CD8-positive, alpha-beta memory T cell (primary cell): ENCODE results near the gene RRP9. TPM values are rescaled to one million over a fixed set of nuclear protein-coding genes. Genes with fewer than 3 reads are reported as not detected.
A peak's percentile ranks its signal among the peaks of the same experiment; 100 is the strongest.

Experiments
- CTCF ChIA-PET: fragments of 350-600 bp; sonication (Branson Sonifier 250); formaldehyde crosslinking; loops from one replicate; lab custom pipeline; 2021; ENCODE audit warnings: antibody characterized with exemption; lab: Charles Lee
- POLR2A ChIA-PET: fragments of 350-600 bp; sonication (Branson Sonifier 250); formaldehyde crosslinking; loops from one replicate; lab custom pipeline; 2021; ENCODE audit warnings: antibody characterized with exemption; lab: Charles Lee
- DNase-seq, 5 donors: peaks; one replicate each; pipeline versions ENCODE4 v3.0.0 to v3.0.0-alpha.2; 2020 to 2022; ENCODE audit warnings: mixed read lengths in 1 of 5
- H3K27ac ChIP-seq: one replicate; pipeline ENCODE4 v1.7.0; 2013; ENCODE audit warnings: low read depth, mild to moderate bottlenecking, low read length, moderate library complexity
- H3K27me3 ChIP-seq: 2 replicates; pipeline ENCODE4 v1.7.0; 2013; ENCODE audit warnings: low read length, mild to moderate bottlenecking; ENCODE audit not compliant: insufficient read depth, poor library complexity, severe bottlenecking
- H3K36me3 ChIP-seq: 2 replicates; pipeline ENCODE4 v1.7.0; 2013; ENCODE audit warnings: mild to moderate bottlenecking, low read length, moderate library complexity; ENCODE audit not compliant: insufficient read depth
- H3K4me1 ChIP-seq: 2 replicates; pipeline ENCODE4 v1.7.0; 2013; ENCODE audit warnings: mild to moderate bottlenecking, low read length, moderate library complexity; ENCODE audit not compliant: insufficient read depth
- H3K4me3 ChIP-seq: 2 replicates; pipeline ENCODE4 v1.7.0; 2013; ENCODE audit warnings: mild to moderate bottlenecking, low read length
- H3K9me3 ChIP-seq: 2 replicates; pipeline ENCODE4 v1.7.0; 2013; ENCODE audit warnings: mild to moderate bottlenecking, low read length
- H3K27ac Mint-ChIP-seq, 8 donors: one replicate each; pipeline ENCODE4 v1.8.0; 2020 to 2021; ENCODE audit warnings: mixed read lengths in 8 of 8, mild to moderate bottlenecking in 6 of 8, inconsistent platforms in 3 of 8, moderate library complexity in 3 of 8
- H3K27me3 Mint-ChIP-seq, 2 donors: one replicate each; pipeline ENCODE4 v1.8.0; 2020 to 2021; ENCODE audit warnings: mixed read lengths in 2 of 2, mild to moderate bottlenecking in 1 of 2, moderate library complexity in 1 of 2
- H3K36me3 Mint-ChIP-seq, 3 donors: one replicate each; pipeline ENCODE4 v1.8.0; 2020 to 2021; ENCODE audit warnings: mixed read lengths in 3 of 3, inconsistent platforms in 1 of 3, mild to moderate bottlenecking in 1 of 3
- H3K4me1 Mint-ChIP-seq, 3 donors: one replicate each; pipeline ENCODE4 v1.8.0; 2020 to 2021; ENCODE audit warnings: mixed read lengths in 3 of 3, inconsistent platforms in 1 of 3, mild to moderate bottlenecking in 1 of 3
- H3K4me3 Mint-ChIP-seq, 7 donors: one replicate each; pipeline ENCODE4 v1.8.0; 2020 to 2021; ENCODE audit warnings: mixed read lengths in 7 of 7, mild to moderate bottlenecking in 6 of 7, moderate library complexity in 4 of 7, inconsistent platforms in 2 of 7
- H3K9me3 Mint-ChIP-seq, 5 donors: one replicate each; pipeline ENCODE4 v1.8.0; 2020 to 2022; ENCODE audit warnings: mixed read lengths in 5 of 5, mild to moderate bottlenecking in 3 of 5, moderate library complexity in 2 of 5, inconsistent platforms in 1 of 5
- polyA plus RNA-seq: library from polyadenylated mRNA; unstranded; fragments of 300-500 nt; fragmentation: Illumina TruSeq; gene quantifications from one replicate; pipeline ENCODE4 v1.2.3, GENCODE V29; 2021
- total RNA-seq, 2 experiments: library from RNA; stranded (reverse); gene quantifications; one replicate each; pipeline ENCODE4 v1.2.3, GENCODE V29; 2021

RRP9 gene
- total and polyA plus RNA-seq, 3 experiments from 2014 or later: 25.3 to 87.0 (median 82.7) TPM

DNA sequence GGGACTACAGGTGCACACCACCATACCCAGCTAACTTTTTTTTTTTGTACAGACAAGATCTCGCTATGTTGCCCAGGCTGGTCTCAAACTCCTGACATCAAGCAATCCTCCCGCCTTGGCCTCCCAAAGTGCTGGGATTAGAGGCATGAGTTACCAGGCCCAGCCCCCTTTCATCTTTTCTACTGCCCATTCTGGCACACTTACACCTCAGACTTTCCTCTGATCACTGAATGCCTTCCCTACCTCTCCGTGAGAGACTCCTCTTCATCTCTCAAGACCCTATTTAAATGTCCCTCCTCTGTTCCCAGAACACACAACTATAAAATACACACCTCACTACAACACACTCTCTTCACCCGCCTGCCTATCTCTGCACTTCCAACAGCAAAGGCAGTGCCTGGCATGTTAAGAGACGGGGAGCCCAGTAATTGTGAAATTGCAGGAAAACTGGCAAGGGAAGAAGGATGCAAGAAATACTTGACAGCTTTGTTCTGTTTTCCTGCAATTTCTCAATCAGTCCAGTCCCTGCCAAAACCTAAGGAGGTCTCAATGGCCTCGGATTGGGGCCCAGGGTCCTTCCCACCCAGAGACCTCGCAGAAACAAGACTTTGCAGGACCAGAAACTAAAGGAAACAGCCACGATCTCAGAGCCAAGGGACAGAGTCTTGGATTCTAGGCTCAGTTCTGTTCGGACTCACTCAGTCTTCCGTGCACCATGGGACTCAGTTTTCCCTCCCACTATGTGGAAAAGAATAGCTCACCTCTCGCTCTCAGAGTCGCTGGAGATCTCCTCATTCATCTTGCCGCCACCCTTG, 849 bp downstream of the RRP9 start:
- Histone ChIP-seq H3K27me3 (no peaks in the 10 kb centered on the region), H3K4me3 (peak overlapping the region; percentile 89), H3K4me1 (peaks cover 30% of the 10 kb centered on the region), H3K27ac (peak overlapping the region; percentile 70), H3K36me3 (peaks cover 25% of the 10 kb centered on the region), H3K9me3 (no peaks in the 10 kb centered on the region)
- Mint-ChIP-seq H3K27me3 (no peaks in the 10 kb centered on the region), H3K36me3 (peaks cover 0 to 41% (median 5%) of the 10 kb centered on the region in 3 donors), H3K4me3 (peak overlapping the region; percentile 81 to 95 (median 89)), H3K27ac (peak overlapping the region; percentile 51 to 95 (median 76)), H3K4me1 (peaks cover 23 to 50% (median 34%) of the 10 kb centered on the region in 3 donors), H3K9me3 (no peaks in the 10 kb centered on the region)
- no peak for DNase-seq
- POLR2A ChIA-PET: interaction anchor here (0.6 to 1.2 kb wide), 4 partner anchors 27 to 42 kb away, joined by 3 to 5 read pairs (median 3); partner anchors contain the start of genes ABHD14A, ABHD14B and ACY1
- CTCF ChIA-PET: interaction anchor here (0.6 to 6.2 kb wide), 19 partner anchors 8 to 391 kb away, joined by 3 to 65 read pairs (median 4); partner anchors contain the start of genes ABHD14A, ABHD14B, ACY1 and GPR62

DNA sequence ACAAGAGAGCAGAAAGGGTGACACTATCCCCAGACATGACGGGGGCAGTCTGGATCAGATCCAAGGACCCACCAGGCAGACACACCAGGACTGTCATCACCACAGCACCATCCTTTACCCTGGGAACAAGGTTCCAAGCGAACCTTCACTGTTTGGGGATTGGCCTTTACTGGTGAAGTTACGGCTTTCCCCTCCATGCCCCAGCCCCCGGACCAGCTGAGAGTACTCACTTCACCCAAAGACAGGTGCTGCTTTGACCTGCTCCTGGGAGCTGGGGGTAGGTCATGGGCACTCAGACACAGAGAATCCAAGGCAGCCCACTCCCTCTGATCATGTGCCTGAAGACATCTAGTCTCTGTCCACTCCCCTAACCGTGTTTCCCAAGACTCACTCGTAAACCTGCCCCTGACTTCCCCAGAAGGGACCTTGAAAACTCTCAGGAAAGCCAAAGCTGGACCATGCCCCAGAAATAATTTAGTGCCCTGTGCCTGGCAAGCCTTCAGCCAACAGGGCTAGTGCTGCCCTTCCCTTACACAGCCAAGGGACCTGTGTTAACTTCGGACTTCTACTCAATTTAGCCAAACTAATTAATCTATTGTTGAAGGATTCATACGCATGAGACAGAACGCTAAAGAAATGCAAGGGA, 2.8 kb downstream of the RRP9 start:
- peaks cover 3 to 61% (median 5%) of the 10 kb centered on the region in 3 donors for H3K36me3 Mint-ChIP-seq
- no peaks in the 10 kb centered on the region for H3K9me3 Mint-ChIP-seq
- POLR2A ChIA-PET: no interaction called here
- Histone ChIP-seq H3K4me1 (peaks cover 30% of the 10 kb centered on the region), H3K36me3 (peaks cover 32% of the 10 kb centered on the region), H3K27ac (no peak overlapping the region), H3K27me3 (no peaks in the 10 kb centered on the region), H3K4me3 (no peak overlapping the region), H3K9me3 (no peaks in the 10 kb centered on the region)
- no peaks in the 10 kb centered on the region for H3K27me3 Mint-ChIP-seq
- peak overlapping the region in 4 of 8 donors; percentile 3 to 36 (median 8) for H3K27ac Mint-ChIP-seq
- no peak for DNase-seq
- H3K4me3 Mint-ChIP-seq: peak overlapping the region in 6 of 7 donors; percentile 2 to 79 (median 8)
- H3K4me1 Mint-ChIP-seq: peaks cover 23 to 48% (median 34%) of the 10 kb centered on the region in 3 donors
- CTCF ChIA-PET: no interaction called here

DNA sequence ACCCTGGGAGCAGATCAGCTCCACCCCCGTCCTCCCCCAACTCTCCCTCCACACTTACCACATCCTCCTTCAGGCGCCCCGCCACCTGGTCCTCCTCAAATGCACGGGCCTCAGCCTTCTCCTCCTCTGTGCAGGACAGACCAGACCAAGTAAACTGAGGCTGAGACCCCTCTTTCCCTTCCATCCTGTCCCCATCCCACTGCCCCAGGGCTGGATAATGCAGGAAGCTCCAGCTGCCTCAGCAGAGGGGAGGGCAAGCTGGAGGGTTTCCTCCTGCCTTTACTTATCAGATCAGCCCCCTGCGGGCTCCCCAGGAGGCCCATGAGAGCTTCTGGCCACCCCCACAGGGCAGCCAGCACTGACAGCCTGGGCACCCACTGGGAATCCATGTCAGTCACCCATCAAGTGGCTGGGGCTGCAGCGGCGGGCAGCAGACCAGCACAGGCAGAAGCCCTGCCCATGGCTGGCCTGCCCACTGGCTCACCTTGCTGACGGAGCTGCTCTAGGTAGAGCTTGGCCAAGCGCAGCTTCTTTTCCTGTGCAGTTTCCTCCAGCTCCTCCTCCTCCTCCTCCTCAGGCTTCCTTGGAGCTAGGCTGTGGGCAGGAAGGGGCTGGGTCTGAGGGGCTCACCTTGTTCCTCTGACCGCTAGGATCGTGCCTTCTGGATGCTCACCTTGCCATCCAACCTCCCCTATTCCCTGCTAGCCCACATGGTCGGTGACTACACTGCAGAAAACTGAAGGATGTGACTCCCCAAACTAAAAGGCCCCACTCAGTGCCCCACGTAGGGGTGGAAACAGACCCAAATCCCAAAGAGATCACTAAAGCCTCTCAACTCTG, 3.9 kb downstream of the RRP9 start:
- no peak overlapping the region for H3K27ac ChIP-seq

DNA sequence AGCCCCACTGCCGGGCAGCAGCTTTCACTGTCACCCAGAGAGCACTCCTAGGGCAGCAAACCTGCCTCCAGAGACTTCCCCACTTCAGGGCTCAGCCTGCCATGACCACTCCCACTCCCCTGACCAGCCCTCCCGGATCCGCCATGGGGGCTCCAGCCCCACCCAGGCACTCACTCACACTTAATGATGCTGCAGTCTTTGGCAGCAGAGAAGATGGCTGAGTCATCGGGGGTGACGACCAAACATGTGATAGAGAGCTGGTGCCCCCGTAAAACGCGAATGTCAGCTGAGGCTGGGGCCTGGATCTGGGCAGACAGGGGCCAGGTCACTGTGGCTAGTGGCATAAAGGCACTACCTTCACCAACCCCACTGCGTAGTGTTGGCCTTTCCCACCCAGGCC, 4.7 kb downstream of the RRP9 start:
- CTCF ChIA-PET: interaction anchor here (1.3 kb wide), 1 partner anchor 37 kb away, joined by 4 read pairs; the partner anchor contains the start of gene ABHD14B
- no peak overlapping the region for H3K27ac ChIP-seq
- no peaks in the 10 kb centered on the region for H3K9me3 Mint-ChIP-seq

More for the DNA sequence above, 3.9 kb downstream of the RRP9 start:
- ChIA-PET CTCF (no interaction called here), POLR2A (no interaction called here)
- no peak overlapping the region for H3K27ac Mint-ChIP-seq
- no peaks in the 10 kb centered on the region for H3K27me3 Mint-ChIP-seq
- peak overlapping the region in 1 of 7 donors; percentile 79 for H3K4me3 Mint-ChIP-seq
- no peak for DNase-seq
- no peaks in the 10 kb centered on the region for H3K9me3 ChIP-seq
- H3K36me3 ChIP-seq: peaks cover 32% of the 10 kb centered on the region
- H3K9me3 Mint-ChIP-seq: no peaks in the 10 kb centered on the region
- H3K27me3 ChIP-seq: no peaks in the 10 kb centered on the region
- no peak overlapping the region for H3K4me3 ChIP-seq
- peaks cover 21 to 42% (median 31%) of the 10 kb centered on the region in 3 donors for H3K4me1 Mint-ChIP-seq
- H3K4me1 ChIP-seq: peaks cover 23% of the 10 kb centered on the region
- H3K36me3 Mint-ChIP-seq: peaks cover 3 to 72% (median 5%) of the 10 kb centered on the region in 3 donors

DNA sequence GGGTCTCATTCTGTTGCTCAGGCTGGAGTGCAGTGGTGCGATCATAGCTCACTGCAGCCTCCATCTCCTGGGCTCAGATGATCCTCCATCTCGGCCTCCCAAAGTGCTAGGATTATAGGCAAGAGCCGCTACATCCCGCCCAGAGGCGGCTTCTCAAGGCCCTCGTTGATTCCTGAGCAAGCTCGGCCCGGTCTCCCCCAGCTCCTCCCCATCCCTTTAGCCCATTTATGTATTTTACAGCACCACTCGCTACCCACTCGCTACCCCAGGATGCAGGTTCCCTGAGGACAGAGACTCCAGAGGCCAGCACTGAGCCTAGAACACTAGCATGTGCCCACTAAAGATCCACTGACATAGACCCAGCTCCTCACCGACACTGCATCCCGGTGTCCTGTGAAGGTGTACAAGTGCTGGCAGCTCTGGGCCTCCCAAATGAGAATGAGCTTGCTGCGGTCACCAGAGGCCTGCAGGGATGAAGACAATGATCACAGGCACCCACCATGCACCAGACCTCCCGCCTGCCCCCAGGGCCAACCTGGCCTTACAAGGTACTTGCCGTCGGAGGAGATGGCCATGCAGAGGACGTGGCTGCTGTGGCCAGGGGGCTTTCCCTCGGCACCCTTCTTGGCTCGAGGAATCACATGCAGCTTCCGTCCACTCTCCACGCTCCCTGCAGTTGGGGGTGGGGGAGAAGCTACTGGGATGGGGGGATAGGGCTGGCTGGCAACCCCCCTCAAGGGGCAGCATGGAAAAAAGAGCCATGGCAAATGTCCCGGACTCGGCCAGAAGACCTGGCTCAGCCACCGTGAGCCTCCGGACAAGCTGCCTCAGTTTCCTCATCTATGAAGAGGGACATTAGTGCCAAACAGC, 5.6 kb downstream of the RRP9 start:
- no peak for DNase-seq
- H3K4me3 ChIP-seq: no peak overlapping the region
- CTCF ChIA-PET: interaction anchor here (1.3 kb wide), 1 partner anchor 37 kb away, joined by 4 read pairs; the partner anchor contains the start of gene ABHD14B
- Mint-ChIP-seq H3K4me3 (no peak overlapping the region), H3K27me3 (no peaks in the 10 kb centered on the region), H3K36me3 (peaks cover 3 to 76% (median 5%) of the 10 kb centered on the region in 3 donors), H3K9me3 (no peaks in the 10 kb centered on the region), H3K4me1 (peaks cover 16 to 26% (median 25%) of the 10 kb centered on the region in 3 donors), H3K27ac (no peak overlapping the region)
- no peaks in the 10 kb centered on the region for H3K9me3 ChIP-seq
- peaks cover 32% of the 10 kb centered on the region for H3K36me3 ChIP-seq
- POLR2A ChIA-PET: no interaction called here
- no peak overlapping the region for H3K27ac ChIP-seq
- peaks cover 15% of the 10 kb centered on the region for H3K4me1 ChIP-seq
- H3K27me3 ChIP-seq: no peaks in the 10 kb centered on the region

More for the DNA sequence above, 4.7 kb downstream of the RRP9 start:
- peaks cover 32% of the 10 kb centered on the region for H3K36me3 ChIP-seq
- H3K27me3 Mint-ChIP-seq: no peaks in the 10 kb centered on the region
- H3K27ac Mint-ChIP-seq: no peak overlapping the region
- POLR2A ChIA-PET: no interaction called here
- no peak overlapping the region for H3K4me3 ChIP-seq
- H3K4me3 Mint-ChIP-seq: no peak overlapping the region
- peaks cover 3 to 75% (median 5%) of the 10 kb centered on the region in 3 donors for H3K36me3 Mint-ChIP-seq
- peaks cover 18% of the 10 kb centered on the region for H3K4me1 ChIP-seq
- no peaks in the 10 kb centered on the region for H3K9me3 ChIP-seq
- DNase-seq: no peak
- peaks cover 18 to 34% (median 28%) of the 10 kb centered on the region in 3 donors for H3K4me1 Mint-ChIP-seq
- H3K27me3 ChIP-seq: no peaks in the 10 kb centered on the region

DNA sequence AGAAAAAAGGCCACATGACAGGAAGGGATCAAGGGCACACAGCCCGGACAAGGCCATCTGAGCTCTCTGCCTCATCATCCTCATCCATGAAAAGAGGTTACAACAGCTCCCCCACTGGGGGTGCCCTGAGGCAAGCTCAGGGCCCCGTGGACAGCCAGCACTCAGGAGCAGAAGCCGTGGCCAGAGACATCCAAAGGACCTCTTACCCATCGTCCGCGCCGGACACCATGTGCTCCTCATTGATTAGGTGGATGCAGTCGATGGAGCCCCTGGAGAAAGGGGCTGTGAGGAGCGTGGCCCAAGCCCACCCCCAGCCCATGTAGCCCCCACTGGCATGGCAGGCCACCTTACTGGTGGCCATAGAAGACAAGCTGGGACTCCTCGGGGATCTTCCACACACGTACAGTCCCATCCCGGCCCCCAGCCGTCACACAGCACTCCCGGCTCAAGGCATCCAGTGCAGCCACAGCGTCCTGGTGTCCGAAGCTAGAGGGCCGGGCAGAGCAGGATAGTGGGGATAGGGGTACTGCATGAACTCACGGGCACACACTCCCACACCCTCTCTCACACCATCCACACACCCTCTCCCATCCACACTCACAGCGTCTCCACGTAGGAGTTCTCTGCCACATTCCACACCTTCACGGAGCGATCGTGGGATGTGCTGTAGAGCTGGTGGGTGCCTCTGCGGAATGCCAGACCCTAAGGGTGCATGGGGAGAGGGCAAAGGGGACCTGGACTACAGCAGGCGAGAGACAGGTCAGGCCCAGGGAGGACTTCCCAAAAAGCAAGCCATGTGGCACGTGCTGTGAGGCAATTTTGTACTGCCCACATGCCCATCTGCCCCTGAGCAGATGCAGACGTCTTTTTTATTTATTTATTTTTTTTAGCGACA, 6.5 kb downstream of the RRP9 start:
- Mint-ChIP-seq H3K4me1 (peaks cover 7 to 18% (median 17%) of the 10 kb centered on the region in 3 donors), H3K27ac (no peak overlapping the region), H3K27me3 (no peaks in the 10 kb centered on the region), H3K4me3 (no peak overlapping the region), H3K9me3 (no peaks in the 10 kb centered on the region), H3K36me3 (peaks cover 3 to 72% (median 5%) of the 10 kb centered on the region in 3 donors)
- ChIA-PET POLR2A (no interaction called here), CTCF (interaction anchor here (0.7 kb wide), 1 partner anchor 7 kb away, joined by 3 read pairs; the partner anchor contains the start of gene PARP3)
- no peaks in the 10 kb centered on the region for H3K27me3 ChIP-seq
- no peaks in the 10 kb centered on the region for H3K9me3 ChIP-seq
- no peak for DNase-seq
- peaks cover 6% of the 10 kb centered on the region for H3K4me1 ChIP-seq
- H3K27ac ChIP-seq: no peak overlapping the region
- H3K36me3 ChIP-seq: peaks cover 32% of the 10 kb centered on the region
- no peak overlapping the region for H3K4me3 ChIP-seq
